Activated CD4-positive, alpha-beta T cell treated with anti-CD3 and anti-CD28 coated beads, Interleukin-2, amount 10 ng/mL, durations not matched to agents 7 days and 5 days (primary cell): ENCODE measurements around the gene HPS1. TPM values are rescaled to one million over a fixed set of nuclear protein-coding genes. Genes with fewer than 3 reads are reported as not detected.

Experiments used
- CTCF ChIA-PET: fragments of 350-600 bp; sonication (Branson Sonifier 250); formaldehyde crosslinking; loops from one replicate; lab custom pipeline; 2021; ENCODE audit warnings: antibody characterized with exemption; lab: Charles Lee
- POLR2A ChIA-PET: fragments of 350-600 bp; sonication (Branson Sonifier 250); formaldehyde crosslinking; loops from one replicate; lab custom pipeline; 2021; ENCODE audit warnings: antibody characterized with exemption; lab: Charles Lee
- DNase-seq: peaks from one replicate; pipeline ENCODE4 v3.0.0-alpha.2; 2020
- H3K27ac Mint-ChIP-seq: one replicate; pipeline ENCODE4 v1.8.0; 2021; ENCODE audit warnings: mild to moderate bottlenecking, moderate library complexity, mixed read lengths
- H3K27me3 Mint-ChIP-seq: one replicate; pipeline ENCODE4 v1.8.0; 2021; ENCODE audit warnings: mixed read lengths
- H3K36me3 Mint-ChIP-seq: one replicate; pipeline ENCODE4 v1.8.0; 2021; ENCODE audit warnings: low read depth, mixed read lengths
- H3K4me1 Mint-ChIP-seq: one replicate; pipeline ENCODE4 v1.8.0; 2021; ENCODE audit warnings: mixed read lengths
- H3K4me3 Mint-ChIP-seq: one replicate; pipeline ENCODE4 v1.8.0; 2021; ENCODE audit warnings: mild to moderate bottlenecking, moderate library complexity, mixed read lengths
- H3K9me3 Mint-ChIP-seq: one replicate; pipeline ENCODE4 v1.8.0; 2021; ENCODE audit warnings: mixed read lengths
- total RNA-seq, 2 experiments: library from RNA; stranded (reverse); gene quantifications; one replicate each; pipeline ENCODE4 v1.2.3, GENCODE V29; 2021

HPS1 gene
- total RNA-seq, 2 experiments from 2014 or later, result 95.5 to 102 TPM

GRCh38 chr10:98400482-98400881, 46.3 kb downstream of the HPS1 start:
- Mint-ChIP-seq H3K27me3 (no peaks in the 10 kb centered on the region), H3K4me1 (peaks cover 8% of the 10 kb centered on the region), H3K9me3 (no peaks in the 10 kb centered on the region), H3K27ac (no peak overlapping the region), H3K4me3 (no peak overlapping the region), H3K36me3 (no peaks in the 10 kb centered on the region)
- CTCF ChIA-PET, result no interaction called here
- POLR2A ChIA-PET, result no interaction called here
- DNase-seq, result no peak

GRCh38 chr10:98399784-98400183, 47.0 kb downstream of the HPS1 start:
- ChIA-PET POLR2A (no interaction called here), CTCF (no interaction called here)
- no peak for DNase-seq
- Mint-ChIP-seq H3K9me3 (no peaks in the 10 kb centered on the region), H3K27me3 (no peaks in the 10 kb centered on the region), H3K36me3 (no peaks in the 10 kb centered on the region), H3K4me3 (no peak overlapping the region), H3K4me1 (peaks cover 8% of the 10 kb centered on the region), H3K27ac (no peak overlapping the region)

- Mint-ChIP-seq H3K27ac (no peak overlapping the region), H3K36me3 (no peaks in the 10 kb centered on the region), H3K27me3 (no peaks in the 10 kb centered on the region), H3K4me3 (no peak overlapping the region), H3K4me1 (peaks cover 7% of the 10 kb centered on the region), H3K9me3 (no peaks in the 10 kb centered on the region)
- ChIA-PET POLR2A (no interaction called here), CTCF (no interaction called here)
- no peak for DNase-seq
Measured at GRCh38 chr10:98397089-98397600, 49.6 kb downstream of the HPS1 start.

- no peak for DNase-seq
- no peaks in the 10 kb centered on the region for H3K27me3 Mint-ChIP-seq
Measured at GRCh38 chr10:98396096-98397063, 50.4 kb downstream of the HPS1 start.

GRCh38 chr10:98394851-98395440, 51.8 kb downstream of the HPS1 start:
- H3K27me3 Mint-ChIP-seq, result no peaks in the 10 kb centered on the region
- peaks cover 24% of the 10 kb centered on the region for H3K4me1 Mint-ChIP-seq
- POLR2A ChIA-PET, result no interaction called here
- CTCF ChIA-PET, result interaction anchor here (1.1 to 1.4 kb wide), 2 partner anchors 11 to 13 kb away, joined by 5 read pairs; no protein-coding TSS in a partner anchor
- DNase-seq, result no peak
- no peaks in the 10 kb centered on the region for H3K9me3 Mint-ChIP-seq
- H3K4me3 Mint-ChIP-seq, result no peak overlapping the region
- H3K27ac Mint-ChIP-seq, result no peak overlapping the region
- H3K36me3 Mint-ChIP-seq, result no peaks in the 10 kb centered on the region

More at GRCh38 chr10:98396096-98397063, 50.4 kb downstream of the HPS1 start:
- Mint-ChIP-seq H3K36me3 (no peaks in the 10 kb centered on the region), H3K9me3 (no peaks in the 10 kb centered on the region), H3K27ac (no peak overlapping the region), H3K4me3 (no peak overlapping the region), H3K4me1 (peaks cover 12% of the 10 kb centered on the region)
- POLR2A ChIA-PET, result no interaction called here
- CTCF ChIA-PET, result interaction anchor here (0.5 to 0.9 kb wide), 2 partner anchors 11 to 13 kb away, joined by 3 read pairs; no protein-coding TSS in a partner anchor

- DNase-seq, result no peak
- CTCF ChIA-PET, result interaction anchor here (0.6 to 1.0 kb wide), 3 partner anchors 44 to 86 kb away, joined by 3 read pairs; no protein-coding TSS in a partner anchor
- H3K4me1 Mint-ChIP-seq, result peaks cover 24% of the 10 kb centered on the region
- H3K9me3 Mint-ChIP-seq, result no peaks in the 10 kb centered on the region
- peak overlapping the region; percentile 74 for H3K27ac Mint-ChIP-seq
- no peaks in the 10 kb centered on the region for H3K36me3 Mint-ChIP-seq
- H3K4me3 Mint-ChIP-seq, result peak overlapping the region; percentile 40
- H3K27me3 Mint-ChIP-seq, result no peaks in the 10 kb centered on the region
- POLR2A ChIA-PET, result no interaction called here
Measured at GRCh38 chr10:98391578-98391991, 55.1 kb downstream of the HPS1 start.

GRCh38 chr10:98391065-98391464, 55.7 kb downstream of the HPS1 start:
- POLR2A ChIA-PET, result no interaction called here

GRCh38 chr10:98390406-98390805, 56.3 kb downstream of the HPS1 start:
- no peaks in the 10 kb centered on the region for H3K27me3 Mint-ChIP-seq
- POLR2A ChIA-PET, result no interaction called here
- no peaks in the 10 kb centered on the region for H3K9me3 Mint-ChIP-seq
- H3K4me1 Mint-ChIP-seq, result peaks cover 24% of the 10 kb centered on the region
- CTCF ChIA-PET, result no interaction called here
- DNase-seq, result no peak
- no peak overlapping the region for H3K27ac Mint-ChIP-seq
- no peak overlapping the region for H3K4me3 Mint-ChIP-seq
- H3K36me3 Mint-ChIP-seq, result no peaks in the 10 kb centered on the region

More at GRCh38 chr10:98391065-98391464, 55.7 kb downstream of the HPS1 start:
- peaks cover 24% of the 10 kb centered on the region for H3K4me1 Mint-ChIP-seq
- peak; percentile 10 for DNase-seq
- CTCF ChIA-PET, result interaction anchor here (1.0 kb wide), 1 partner anchor 85 kb away, joined by 3 read pairs; no protein-coding TSS in a partner anchor
- no peaks in the 10 kb centered on the region for H3K36me3 Mint-ChIP-seq
- peak overlapping the region; percentile 40 for H3K4me3 Mint-ChIP-seq
- peak overlapping the region; percentile 74 for H3K27ac Mint-ChIP-seq
- H3K9me3 Mint-ChIP-seq, result no peaks in the 10 kb centered on the region
- no peaks in the 10 kb centered on the region for H3K27me3 Mint-ChIP-seq

- CTCF ChIA-PET, result no interaction called here
- H3K9me3 Mint-ChIP-seq, result no peaks in the 10 kb centered on the region
- peaks cover 22% of the 10 kb centered on the region for H3K4me1 Mint-ChIP-seq
- no peak for DNase-seq
- POLR2A ChIA-PET, result no interaction called here
- H3K27me3 Mint-ChIP-seq, result no peaks in the 10 kb centered on the region
- no peaks in the 10 kb centered on the region for H3K36me3 Mint-ChIP-seq
- H3K27ac Mint-ChIP-seq, result no peak overlapping the region
- no peak overlapping the region for H3K4me3 Mint-ChIP-seq
Measured at GRCh38 chr10:98389398-98389797, 57.3 kb downstream of the HPS1 start.

GRCh38 chr10:98388101-98388655, 58.6 kb downstream of the HPS1 start:
- no peaks in the 10 kb centered on the region for H3K9me3 Mint-ChIP-seq
- ChIA-PET CTCF (interaction anchor here (0.7 kb wide), 1 partner anchor 766 kb away, joined by 3 read pairs; no protein-coding TSS in a partner anchor), POLR2A (no interaction called here)
- no peak overlapping the region for H3K4me3 Mint-ChIP-seq
- no peaks in the 10 kb centered on the region for H3K27me3 Mint-ChIP-seq
- peaks cover 21% of the 10 kb centered on the region for H3K4me1 Mint-ChIP-seq
- H3K27ac Mint-ChIP-seq, result peak overlapping the region; percentile 21
- H3K36me3 Mint-ChIP-seq, result no peaks in the 10 kb centered on the region
- DNase-seq, result no peak

- CTCF ChIA-PET, result interaction anchor here (1.8 kb wide), 1 partner anchor 10 kb away, joined by 5 read pairs; no protein-coding TSS in a partner anchor
- H3K36me3 Mint-ChIP-seq, result no peaks in the 10 kb centered on the region
- POLR2A ChIA-PET, result interaction anchor here (0.6 kb wide), 1 partner anchor 66 kb away, joined by 3 read pairs; no protein-coding TSS in a partner anchor
- no peaks in the 10 kb centered on the region for H3K4me1 Mint-ChIP-seq
- no peak overlapping the region for H3K4me3 Mint-ChIP-seq
- DNase-seq, result no peak
- no peak overlapping the region for H3K27ac Mint-ChIP-seq
- H3K27me3 Mint-ChIP-seq, result no peaks in the 10 kb centered on the region
- H3K9me3 Mint-ChIP-seq, result no peaks in the 10 kb centered on the region
Measured at GRCh38 chr10:98384531-98385133, 62.1 kb downstream of the HPS1 start.

- H3K27ac Mint-ChIP-seq, result no peak overlapping the region
- POLR2A ChIA-PET, result no interaction called here
- CTCF ChIA-PET, result interaction anchor here (0.6 to 1.8 kb wide), 3 partner anchors 10 to 1195 kb away, joined by 3 to 5 read pairs (median 3); no protein-coding TSS in a partner anchor
- no peaks in the 10 kb centered on the region for H3K4me1 Mint-ChIP-seq
- H3K9me3 Mint-ChIP-seq, result no peaks in the 10 kb centered on the region
- no peaks in the 10 kb centered on the region for H3K27me3 Mint-ChIP-seq
- H3K4me3 Mint-ChIP-seq, result no peak overlapping the region
- DNase-seq, result no peak
- H3K36me3 Mint-ChIP-seq, result no peaks in the 10 kb centered on the region
Measured at GRCh38 chr10:98383869-98384268, 62.9 kb downstream of the HPS1 start.
